8988T (cell line): ENCODE measurements around the gene CNIH4.
"Not testable (repeated sequence)": the region's sequence is repeated elsewhere in the genome, so short reads cannot be mapped to it uniquely, and the experiment has no call there.

Experiments
- DNase-seq: peaks from one replicate; pipeline ENCODE4 v3.0.0; 2011

The CNIH4 gene

DNA sequence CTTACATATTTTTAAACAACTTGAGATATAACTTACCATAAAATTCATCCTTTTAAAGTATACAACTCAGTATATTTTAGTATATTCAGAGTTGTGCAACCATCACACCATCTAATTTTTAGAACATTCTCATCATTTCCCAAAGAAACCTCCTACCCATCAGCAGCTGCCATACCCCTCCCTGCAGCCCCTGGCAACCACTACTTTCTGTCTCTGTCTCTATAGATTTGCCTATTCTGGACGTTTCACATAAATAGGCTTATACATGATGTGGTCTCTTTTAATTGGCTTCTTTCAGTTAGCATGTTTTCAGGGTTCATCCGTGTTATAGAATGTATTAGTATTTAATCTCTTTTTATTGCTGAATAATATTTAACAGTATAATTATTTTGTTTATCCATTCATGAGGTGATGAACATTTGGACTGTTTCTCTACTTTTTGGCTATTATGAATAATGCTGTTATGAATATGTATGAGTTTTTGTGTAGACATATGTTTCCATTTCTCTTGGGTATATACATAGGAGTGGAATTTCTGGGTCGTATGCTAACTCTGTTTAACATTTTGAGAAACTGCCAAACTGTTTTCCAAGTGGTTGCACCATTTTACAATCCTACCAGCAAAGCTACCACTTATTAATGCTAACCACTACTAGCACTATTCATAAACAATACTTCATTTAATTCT is 48.4 kb downstream of the CNIH4 start:
- no peak for DNase-seq

DNA sequence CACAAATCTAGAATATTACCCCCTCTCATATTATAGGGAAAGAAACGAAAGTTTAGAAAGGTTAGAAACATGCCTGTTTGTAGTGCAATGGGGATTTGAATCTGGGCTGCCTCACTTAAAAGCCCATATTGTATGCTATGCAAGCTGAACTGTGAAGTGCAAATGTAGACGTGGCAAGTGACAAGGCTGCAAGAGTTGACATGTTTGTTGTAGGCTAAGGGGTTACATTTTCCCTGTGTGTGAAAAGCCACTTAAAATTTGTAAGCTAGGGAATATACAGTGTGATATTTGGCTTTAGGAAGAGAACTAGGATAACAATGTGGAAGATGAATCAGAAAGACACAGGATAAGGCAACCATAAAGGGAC is 48.9 kb downstream of the CNIH4 start:
- DNase-seq = no peak

- DNase-seq = no peak
Observed at GRCh38 chr1:224406216-224406615, 49.5 kb downstream of the CNIH4 start.

DNA sequence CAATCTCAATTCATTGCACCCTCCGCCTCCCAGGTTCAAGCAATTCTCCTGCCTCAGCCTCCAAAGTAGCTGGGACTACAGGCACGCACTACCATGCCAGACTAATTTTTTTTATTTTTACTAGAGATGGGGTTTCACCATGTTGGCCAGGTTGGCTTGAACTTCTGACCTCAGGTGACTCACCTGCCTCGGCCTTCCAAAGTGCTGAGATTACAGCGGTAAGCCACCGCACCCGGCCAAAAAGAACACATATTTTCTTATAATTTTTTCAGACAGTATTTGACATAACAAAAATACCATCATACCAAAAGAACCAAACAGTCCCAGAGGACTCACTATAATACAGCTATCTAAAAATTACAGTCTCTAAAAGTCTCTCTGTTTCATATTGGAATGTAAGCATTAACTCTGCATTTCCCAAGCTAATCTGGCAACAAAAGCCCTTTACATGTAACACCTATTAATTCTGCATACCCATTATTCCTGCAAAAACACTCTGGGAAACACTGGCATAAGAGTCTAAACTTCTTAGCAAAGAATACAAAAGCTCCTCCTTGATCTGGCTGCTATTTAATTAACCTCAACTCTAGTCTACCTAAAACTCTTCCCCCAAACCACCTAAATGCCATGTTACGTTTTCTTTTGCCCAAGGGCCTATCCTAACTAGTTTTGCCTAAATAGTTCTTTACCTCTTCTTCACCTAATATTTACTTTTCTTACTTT is 51.1 kb downstream of the CNIH4 start:
- no peak for DNase-seq

- no peak for DNase-seq
Observed at GRCh38 chr1:224408294-224408590, 51.6 kb downstream of the CNIH4 start.

DNA sequence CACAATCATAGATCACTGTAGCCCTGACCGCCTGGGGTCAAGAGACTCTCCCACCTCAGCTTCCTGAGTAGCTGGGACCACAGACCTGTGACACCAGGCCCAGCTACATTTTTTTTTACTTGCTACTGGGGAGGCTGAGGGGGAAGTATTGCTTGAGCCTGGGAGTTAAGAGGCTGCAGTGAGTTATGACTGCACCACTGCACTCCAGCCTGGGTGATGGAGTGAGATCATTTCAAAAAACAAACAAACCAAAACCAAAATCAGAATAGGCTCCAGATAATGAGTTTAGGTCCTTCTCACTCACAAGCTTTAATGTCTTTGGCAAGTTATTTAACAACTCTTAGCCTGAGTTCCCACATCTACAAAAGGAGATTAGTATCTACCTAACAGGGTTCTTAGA is 55.1 kb downstream of the CNIH4 start:
- no peak for DNase-seq

GRCh38 chr1:224420106-224420505 is 63.4 kb downstream of the CNIH4 start:
- DNase-seq = no peak

GRCh38 chr1:224425279-224425884 is 68.7 kb downstream of the CNIH4 start:
- DNase-seq = no peak

GRCh38 chr1:224426869-224427268 is 70.2 kb downstream of the CNIH4 start:
- not testable (repeated sequence) for DNase-seq

DNA sequence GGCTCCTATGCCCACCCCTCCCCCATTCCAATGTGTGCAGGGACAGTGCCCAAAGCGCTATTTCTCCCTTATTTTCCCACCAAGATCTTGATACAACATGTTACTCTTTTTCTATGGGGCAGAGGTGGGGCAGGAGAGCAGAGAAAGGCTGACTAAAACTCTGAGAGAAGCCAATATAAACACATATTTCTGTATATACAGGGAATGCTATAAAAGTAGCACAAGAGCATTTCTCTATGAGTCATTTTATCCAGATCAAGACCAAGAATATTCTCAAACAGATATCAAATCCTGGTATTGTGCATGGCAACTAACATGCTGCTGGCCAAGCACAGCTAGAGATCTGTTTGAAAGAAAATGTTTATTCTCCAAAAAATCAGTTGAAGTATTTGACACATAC is 70.7 kb downstream of the CNIH4 start:
- DNase-seq = no peak

GRCh38 chr1:224428713-224429112 is 72.0 kb downstream of the CNIH4 start:
- DNase-seq = not testable (repeated sequence)
